ENCODE measurements around the gene COL4A1.

The COL4A1 gene

GRCh38 chr13:110279684-110280083, 27.3 kb downstream of the COL4A1 start:
- no peaks in the 10 kb centered on the region for H3K36me3 ChIP-seq (ENCODE audit: control insufficient read depth, insufficient read depth, low read length)
- no peaks in the 10 kb centered on the region for H3K27me3 ChIP-seq (ENCODE audit: control insufficient read depth, insufficient read depth, low read length)
- H3K9me3 ChIP-seq (ENCODE audit: control insufficient read depth, insufficient read depth, low read length) = no peaks in the 10 kb centered on the region
- no peak overlapping the region for H3K27ac ChIP-seq (ENCODE audit: low read depth, low read length)
- H3K4me3 ChIP-seq (ENCODE audit: low read depth, low read length) = no peak overlapping the region
- no peak overlapping the region for H3K9ac ChIP-seq (ENCODE audit: low read depth, low read length)
- no peaks in the 10 kb centered on the region for H3K4me1 ChIP-seq (ENCODE audit: control insufficient read depth, insufficient read depth, low read length)

DNA sequence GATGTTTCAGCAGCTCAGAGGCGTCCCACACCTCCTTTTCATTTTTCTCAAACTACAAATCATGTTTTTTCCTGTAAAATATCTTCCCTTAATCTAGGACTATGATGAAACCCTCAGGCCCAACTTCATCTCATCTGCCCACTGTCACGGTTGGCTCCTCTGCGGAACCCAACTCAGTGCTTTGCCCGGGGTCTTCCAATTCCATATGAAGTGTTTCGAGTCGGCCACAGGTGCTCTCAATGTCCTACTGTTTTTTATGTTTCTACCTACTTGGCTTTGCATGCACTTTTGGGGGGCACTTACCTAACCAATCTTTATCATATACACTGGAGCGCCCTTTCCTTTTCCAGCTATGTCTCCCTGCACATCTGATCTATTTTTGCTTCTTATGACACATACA, 28.1 kb downstream of the COL4A1 start:
- no peaks in the 10 kb centered on the region for H3K9me3 ChIP-seq (ENCODE audit: control insufficient read depth, insufficient read depth, low read length)
- no peaks in the 10 kb centered on the region for H3K27me3 ChIP-seq (ENCODE audit: control insufficient read depth, insufficient read depth, low read length)
- H3K9ac ChIP-seq (ENCODE audit: low read depth, low read length) = no peak overlapping the region
- H3K27ac ChIP-seq (ENCODE audit: low read depth, low read length) = no peak overlapping the region
- no peaks in the 10 kb centered on the region for H3K36me3 ChIP-seq (ENCODE audit: control insufficient read depth, insufficient read depth, low read length)
- no peaks in the 10 kb centered on the region for H3K4me1 ChIP-seq (ENCODE audit: control insufficient read depth, insufficient read depth, low read length)
- no peak overlapping the region for H3K4me3 ChIP-seq (ENCODE audit: low read depth, low read length)

DNA sequence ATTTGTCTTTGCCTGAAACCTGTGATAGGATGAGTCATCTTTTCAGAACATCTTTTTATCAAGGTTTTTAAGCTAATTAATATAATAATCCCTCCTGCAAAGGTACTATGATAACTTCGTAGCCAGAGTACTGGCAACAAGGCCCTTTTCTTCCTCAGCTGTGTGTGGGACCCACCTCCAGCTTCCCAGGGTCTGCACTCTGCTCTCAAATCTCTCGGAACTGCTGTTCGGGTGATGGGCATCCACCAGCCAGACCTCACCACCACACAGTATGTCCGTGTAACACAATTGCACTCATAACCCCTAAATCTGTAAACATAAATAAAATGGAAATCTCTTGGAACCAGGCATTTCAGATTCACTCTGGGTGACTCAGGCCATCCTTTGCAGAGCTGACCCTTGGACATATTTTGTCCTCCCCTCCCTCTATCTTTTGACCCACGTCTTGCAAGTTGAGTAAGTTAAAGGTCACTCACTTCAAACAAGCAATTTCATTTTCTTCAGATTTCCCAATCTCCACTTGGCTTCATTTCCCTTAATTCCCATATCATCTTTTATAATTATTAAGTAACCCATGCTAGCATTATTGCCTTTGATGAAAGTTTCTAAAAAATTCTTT, 29.5 kb downstream of the COL4A1 start:
- H3K9ac ChIP-seq (ENCODE audit: low read depth, low read length) = no peak overlapping the region
- no peak overlapping the region for H3K4me3 ChIP-seq (ENCODE audit: low read depth, low read length)
- no peaks in the 10 kb centered on the region for H3K27me3 ChIP-seq (ENCODE audit: control insufficient read depth, insufficient read depth, low read length)
- no peaks in the 10 kb centered on the region for H3K36me3 ChIP-seq (ENCODE audit: control insufficient read depth, insufficient read depth, low read length)
- no peaks in the 10 kb centered on the region for H3K4me1 ChIP-seq (ENCODE audit: control insufficient read depth, insufficient read depth, low read length)
- no peak overlapping the region for H3K27ac ChIP-seq (ENCODE audit: low read depth, low read length)
- no peaks in the 10 kb centered on the region for H3K9me3 ChIP-seq (ENCODE audit: control insufficient read depth, insufficient read depth, low read length)

GRCh38 chr13:110276553-110276950, 30.4 kb downstream of the COL4A1 start:
- Histone ChIP-seq H3K9me3 (ENCODE audit: control insufficient read depth, insufficient read depth, low read length) (no peaks in the 10 kb centered on the region), H3K4me1 (ENCODE audit: control insufficient read depth, insufficient read depth, low read length) (no peaks in the 10 kb centered on the region), H3K4me3 (ENCODE audit: low read depth, low read length) (no peak overlapping the region), H3K27me3 (ENCODE audit: control insufficient read depth, insufficient read depth, low read length) (no peaks in the 10 kb centered on the region), H3K27ac (ENCODE audit: low read depth, low read length) (no peak overlapping the region), H3K36me3 (ENCODE audit: control insufficient read depth, insufficient read depth, low read length) (no peaks in the 10 kb centered on the region), H3K9ac (ENCODE audit: low read depth, low read length) (no peak overlapping the region)

GRCh38 chr13:110275931-110276552, 30.9 kb downstream of the COL4A1 start:
- Histone ChIP-seq H3K4me1 (ENCODE audit: control insufficient read depth, insufficient read depth, low read length) (no peaks in the 10 kb centered on the region), H3K4me3 (ENCODE audit: low read depth, low read length) (no peak overlapping the region), H3K27ac (ENCODE audit: low read depth, low read length) (no peak overlapping the region), H3K9me3 (ENCODE audit: control insufficient read depth, insufficient read depth, low read length) (no peaks in the 10 kb centered on the region), H3K27me3 (ENCODE audit: control insufficient read depth, insufficient read depth, low read length) (no peaks in the 10 kb centered on the region), H3K9ac (ENCODE audit: low read depth, low read length) (no peak overlapping the region), H3K36me3 (ENCODE audit: control insufficient read depth, insufficient read depth, low read length) (no peaks in the 10 kb centered on the region)

DNA sequence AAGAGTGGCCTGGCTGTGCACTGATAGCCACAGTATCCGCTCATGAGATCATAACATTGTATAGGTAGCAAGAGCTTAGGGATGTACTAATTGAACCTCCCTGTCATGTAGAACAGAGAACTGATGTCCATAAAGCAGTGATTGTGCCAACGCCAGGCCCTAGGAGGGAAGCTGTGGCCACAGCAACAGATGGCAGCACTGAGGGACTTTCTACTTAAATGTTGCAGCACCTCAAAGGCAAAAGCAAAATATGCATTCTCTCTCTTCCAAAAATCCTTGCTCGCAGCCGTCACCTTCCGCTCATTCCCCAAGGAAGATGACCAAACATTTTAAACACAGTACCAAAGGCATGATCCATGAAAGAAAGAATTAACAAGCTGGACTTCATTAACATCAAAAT, 32.3 kb downstream of the COL4A1 start:
- no peaks in the 10 kb centered on the region for H3K9me3 ChIP-seq (ENCODE audit: control insufficient read depth, insufficient read depth, low read length)
- H3K4me1 ChIP-seq (ENCODE audit: control insufficient read depth, insufficient read depth, low read length) = no peaks in the 10 kb centered on the region

GRCh38 chr13:110273254-110273653, 33.7 kb downstream of the COL4A1 start:
- Histone ChIP-seq H3K9ac (ENCODE audit: low read depth, low read length) (no peak overlapping the region), H3K27me3 (ENCODE audit: control insufficient read depth, insufficient read depth, low read length) (no peaks in the 10 kb centered on the region), H3K9me3 (ENCODE audit: control insufficient read depth, insufficient read depth, low read length) (no peaks in the 10 kb centered on the region), H3K4me1 (ENCODE audit: control insufficient read depth, insufficient read depth, low read length) (no peaks in the 10 kb centered on the region), H3K36me3 (ENCODE audit: control insufficient read depth, insufficient read depth, low read length) (no peaks in the 10 kb centered on the region), H3K27ac (ENCODE audit: low read depth, low read length) (no peak overlapping the region), H3K4me3 (ENCODE audit: low read depth, low read length) (no peak overlapping the region)

More for the DNA sequence above, 32.3 kb downstream of the COL4A1 start:
- H3K36me3 ChIP-seq (ENCODE audit: control insufficient read depth, insufficient read depth, low read length) = no peaks in the 10 kb centered on the region
- H3K9ac ChIP-seq (ENCODE audit: low read depth, low read length) = no peak overlapping the region
- H3K4me3 ChIP-seq (ENCODE audit: low read depth, low read length) = no peak overlapping the region
- H3K27me3 ChIP-seq (ENCODE audit: control insufficient read depth, insufficient read depth, low read length) = no peaks in the 10 kb centered on the region
- H3K27ac ChIP-seq (ENCODE audit: low read depth, low read length) = no peak overlapping the region

DNA sequence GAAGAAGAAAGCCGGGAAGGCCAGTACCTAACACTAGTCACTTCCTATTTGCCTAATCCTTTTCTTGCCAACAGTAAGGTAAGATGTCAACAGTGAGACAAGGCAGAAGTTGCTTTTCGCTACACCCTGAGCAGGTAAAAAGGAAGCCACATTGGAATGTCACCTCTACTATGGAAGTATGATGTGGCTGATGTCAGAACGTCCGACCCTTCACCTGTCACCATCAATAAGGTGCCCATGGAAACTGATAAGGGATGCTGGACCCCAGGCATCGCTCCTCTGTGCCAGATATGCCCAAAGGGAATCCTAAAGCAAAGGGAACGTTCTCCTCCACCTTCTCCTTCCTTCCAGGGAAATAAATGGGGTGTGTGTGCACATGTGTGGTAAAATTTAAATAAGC, 34.3 kb downstream of the COL4A1 start:
- H3K36me3 ChIP-seq (ENCODE audit: control insufficient read depth, insufficient read depth, low read length) = no peaks in the 10 kb centered on the region
- H3K4me1 ChIP-seq (ENCODE audit: control insufficient read depth, insufficient read depth, low read length) = no peaks in the 10 kb centered on the region
- H3K27me3 ChIP-seq (ENCODE audit: control insufficient read depth, insufficient read depth, low read length) = no peaks in the 10 kb centered on the region
- H3K9ac ChIP-seq (ENCODE audit: low read depth, low read length) = no peak overlapping the region
- H3K4me3 ChIP-seq (ENCODE audit: low read depth, low read length) = no peak overlapping the region
- H3K27ac ChIP-seq (ENCODE audit: low read depth, low read length) = no peak overlapping the region
- no peaks in the 10 kb centered on the region for H3K9me3 ChIP-seq (ENCODE audit: control insufficient read depth, insufficient read depth, low read length)

DNA sequence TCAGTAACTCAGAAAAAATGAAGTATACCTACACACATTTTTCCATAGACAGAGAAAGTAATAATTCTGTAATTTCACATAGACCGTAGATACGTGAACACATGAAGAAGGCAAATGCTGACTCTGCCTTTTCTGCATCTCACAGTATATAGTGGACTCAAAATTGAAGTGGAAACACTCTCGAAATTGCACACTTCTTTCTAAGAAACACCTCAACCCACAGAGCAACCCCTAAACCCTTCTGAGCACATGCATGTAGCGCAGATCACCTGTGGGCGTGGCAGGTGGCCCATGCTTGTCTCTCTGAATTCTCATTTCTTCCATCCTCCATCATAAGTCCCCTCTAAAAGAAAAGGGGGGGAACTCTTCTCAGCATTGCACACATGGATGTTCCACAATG, 34.7 kb downstream of the COL4A1 start:
- H3K36me3 ChIP-seq (ENCODE audit: control insufficient read depth, insufficient read depth, low read length) = no peaks in the 10 kb centered on the region

GRCh38 chr13:110271313-110271712, 35.6 kb downstream of the COL4A1 start:
- Histone ChIP-seq H3K36me3 (ENCODE audit: control insufficient read depth, insufficient read depth, low read length) (no peaks in the 10 kb centered on the region), H3K27ac (ENCODE audit: low read depth, low read length) (no peak overlapping the region), H3K27me3 (ENCODE audit: control insufficient read depth, insufficient read depth, low read length) (no peaks in the 10 kb centered on the region), H3K9me3 (ENCODE audit: control insufficient read depth, insufficient read depth, low read length) (no peaks in the 10 kb centered on the region), H3K4me3 (ENCODE audit: low read depth, low read length) (no peak overlapping the region), H3K4me1 (ENCODE audit: control insufficient read depth, insufficient read depth, low read length) (peaks cover 10% of the 10 kb centered on the region), H3K9ac (ENCODE audit: low read depth, low read length) (no peak overlapping the region)

More for the DNA sequence above, 34.7 kb downstream of the COL4A1 start:
- H3K27me3 ChIP-seq (ENCODE audit: control insufficient read depth, insufficient read depth, low read length) = no peaks in the 10 kb centered on the region
- H3K4me3 ChIP-seq (ENCODE audit: low read depth, low read length) = no peak overlapping the region
- no peak overlapping the region for H3K27ac ChIP-seq (ENCODE audit: low read depth, low read length)
- H3K9ac ChIP-seq (ENCODE audit: low read depth, low read length) = no peak overlapping the region
- H3K4me1 ChIP-seq (ENCODE audit: control insufficient read depth, insufficient read depth, low read length) = peaks cover 4% of the 10 kb centered on the region; the same call in 1 of the 2 replicates
- H3K9me3 ChIP-seq (ENCODE audit: control insufficient read depth, insufficient read depth, low read length) = no peaks in the 10 kb centered on the region

DNA sequence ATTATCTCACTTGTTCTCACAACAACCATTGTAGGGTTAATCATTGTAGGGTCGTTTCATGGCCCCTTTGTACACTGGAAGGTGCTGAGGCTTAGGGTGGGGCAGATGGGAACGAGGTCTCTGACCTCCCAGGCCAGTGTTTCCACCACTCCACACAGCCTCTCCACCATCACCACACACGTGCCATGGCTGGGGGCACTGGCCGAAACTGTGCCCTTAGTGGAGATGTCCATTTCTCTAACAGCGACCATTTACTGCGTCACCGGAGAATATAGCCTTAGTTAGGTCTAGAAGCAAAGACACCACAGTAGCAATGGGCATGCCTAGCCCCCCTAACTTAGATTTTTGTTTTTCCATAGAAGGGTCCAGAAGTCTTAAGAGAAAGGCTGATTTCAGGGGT, 36.5 kb downstream of the COL4A1 start:
- Histone ChIP-seq H3K4me3 (ENCODE audit: low read depth, low read length) (no peak overlapping the region), H3K36me3 (ENCODE audit: control insufficient read depth, insufficient read depth, low read length) (no peaks in the 10 kb centered on the region), H3K27ac (ENCODE audit: low read depth, low read length) (no peak overlapping the region), H3K9me3 (ENCODE audit: control insufficient read depth, insufficient read depth, low read length) (no peaks in the 10 kb centered on the region), H3K9ac (ENCODE audit: low read depth, low read length) (no peak overlapping the region), H3K27me3 (ENCODE audit: control insufficient read depth, insufficient read depth, low read length) (no peaks in the 10 kb centered on the region), H3K4me1 (ENCODE audit: control insufficient read depth, insufficient read depth, low read length) (peaks cover 14% of the 10 kb centered on the region)
